Prostate gland (tissue), 2 donors: ENCODE measurements around the gene LONP2. TPM values are rescaled to one million over a fixed set of nuclear protein-coding genes. Genes with fewer than 3 reads are reported as not detected.

Experiments
- DNase-seq: peaks from one replicate; pipeline ENCODE4 v3.0.0-alpha.2; 2019; ENCODE audit warnings: low spot score
- H3K27ac ChIP-seq, 2 donors: fragments of 200-600 bp; sonication (generic); 2 replicates each; pipeline ENCODE4 v1.5.1; 2017 to 2019
- H3K27me3 ChIP-seq: fragments of 200-600 bp; sonication (generic); replicated peaks from 2 replicates; pipeline ENCODE4 v1.5.1; 2019; ENCODE audit not compliant: insufficient read depth
- H3K36me3 ChIP-seq, 2 donors: fragments of 200-600 bp; sonication (generic); 1 replicate in 1 of 2; 2 replicates in 1 of 2; pipeline versions ENCODE4 v1.5.1 to v1.8.1; 2017 to 2019
- H3K4me1 ChIP-seq: fragments of 200-600 bp; sonication (generic); replicated peaks from 2 replicates; pipeline ENCODE4 v1.5.1; 2019
- H3K4me3 ChIP-seq, 2 donors: fragments of 200-600 bp; sonication (generic); 2 replicates each; pipeline ENCODE4 v1.5.1; 2017 to 2019
- H3K9me3 ChIP-seq: fragments of 200-600 bp; sonication (generic); 2 replicates; pipeline ENCODE4 v1.5.1; 2017
- CTCF ChIP-seq, 4 experiments: fragments of 200-600 bp in 2 of 4; fragments of 450-650 bp in 2 of 4; sonication (generic) in 2 of 4; IDR thresholded peaks; 1 replicate in 3 of 4; 2 replicates in 1 of 4; pipeline ENCODE4 v1.5.1; 2016 to 2019; ENCODE audit warnings: antibody characterized with exemption in 4 of 4, mild to moderate bottlenecking in 2 of 4, moderate library complexity in 2 of 4
- POLR2A ChIP-seq: fragments of 450-650 bp; IDR thresholded peaks from one replicate; pipeline ENCODE4 v1.6.1; 2016; ENCODE audit warnings: antibody characterized with exemption, mild to moderate bottlenecking
- POLR2AphosphoS5 ChIP-seq: sonication (generic); formaldehyde crosslinking; IDR thresholded peaks from one replicate; pipeline ENCODE4 v1.6.1; 2017; ENCODE audit warnings: antibody characterized with exemption
- WGBS: methylation state at CpG from one replicate; pipeline ENCODE4 v1.1.5; 2018; 5-methylcytosine and 5-hydroxymethylcytosine counted together
- intact Hi-C: fragments of 100-400 bp; cut with DNase I; formaldehyde crosslinking; loops from one replicate; pipeline ENCODE4 v1.14.2; 2022
- total RNA-seq, 2 donors: library from RNA; depleted of rRNA; stranded (reverse); fragments of >200 nt; gene quantifications; one replicate each; pipeline ENCODE4 v1.1.0, GENCODE V29; 2016

Gene LONP2
- total RNA-seq, 2 donors from 2014 or later, result 74.6 to 81.0 TPM

DNA sequence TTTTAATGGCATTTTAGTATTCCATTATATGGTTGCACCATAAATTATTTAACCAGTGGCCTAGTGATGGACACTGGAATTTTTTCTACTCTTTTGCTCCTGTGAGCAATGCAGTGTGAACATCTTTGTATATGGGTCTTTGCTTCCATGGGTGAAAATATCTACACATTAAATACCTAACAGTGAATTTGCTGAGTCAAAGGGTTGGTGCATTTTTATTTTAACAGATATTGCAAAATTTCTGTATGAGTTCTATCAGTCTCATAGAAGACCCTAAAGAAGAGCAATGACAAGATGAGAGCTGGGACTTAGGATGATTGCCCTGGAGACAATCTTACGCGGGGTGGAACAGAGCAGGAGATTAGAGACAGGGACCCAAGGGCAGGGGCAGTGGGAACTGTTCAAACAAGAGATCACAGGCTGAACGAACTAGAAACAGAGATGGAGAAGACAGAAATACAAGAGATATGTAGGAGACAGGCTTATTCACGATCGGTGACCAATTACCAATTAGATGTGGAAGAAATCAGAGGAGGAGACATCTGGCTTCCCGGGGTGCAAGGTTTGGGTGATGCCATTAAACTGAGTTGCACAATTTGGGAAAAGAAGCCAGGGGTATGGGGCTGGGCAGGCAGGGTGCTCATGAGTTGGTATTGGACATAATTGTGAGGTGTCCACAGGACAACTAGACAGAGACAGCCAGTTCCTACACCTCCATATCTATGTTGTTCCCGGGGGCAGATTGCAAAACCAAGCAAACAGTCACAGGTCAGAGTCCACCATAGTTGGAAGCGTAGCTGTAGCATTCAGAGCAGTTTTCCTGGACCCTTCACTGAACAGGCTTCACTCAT lies 39.9 kb upstream of the LONP2 start:
- 93% methylated on average over 8 of the region's 8 CpGs for WGBS

GRCh38 chr16:48204825-48205151 lies 39.3 kb upstream of the LONP2 start:
- Histone ChIP-seq H3K36me3 (no peaks in the 10 kb centered on the region), H3K27ac (no peak overlapping the region), H3K4me3 (no peak overlapping the region), H3K27me3 (no peaks in the 10 kb centered on the region), H3K4me1 (no peaks in the 10 kb centered on the region), H3K9me3 (no peaks in the 10 kb centered on the region)
- intact Hi-C loops, result no loop called here
- WGBS, result 88% methylated on average over 6 of the region's 6 CpGs
- no peak for DNase-seq
- TF ChIP-seq POLR2A (no peak), POLR2AphosphoS5 (no peak), CTCF (IDR thresholded peaks at IDR 0.05) (no peak)

More for the DNA sequence above, 39.9 kb upstream of the LONP2 start:
- H3K4me1 ChIP-seq, result no peaks in the 10 kb centered on the region
- H3K27ac ChIP-seq, result no peak overlapping the region
- intact Hi-C loops, result no loop called here
- H3K27me3 ChIP-seq, result no peaks in the 10 kb centered on the region
- H3K36me3 ChIP-seq, result no peaks in the 10 kb centered on the region
- no peaks in the 10 kb centered on the region for H3K9me3 ChIP-seq
- no peak for DNase-seq
- TF ChIP-seq POLR2A (no peak), CTCF (IDR thresholded peaks at IDR 0.05) (no peak), POLR2AphosphoS5 (no peak)
- H3K4me3 ChIP-seq, result no peak overlapping the region

- H3K27ac ChIP-seq, result no peak overlapping the region
- H3K4me3 ChIP-seq, result no peak overlapping the region
- TF ChIP-seq POLR2AphosphoS5 (no peak), CTCF (IDR thresholded peaks at IDR 0.05) (no peak), POLR2A (no peak)
- no peaks in the 10 kb centered on the region for H3K9me3 ChIP-seq
- H3K27me3 ChIP-seq, result no peaks in the 10 kb centered on the region
- H3K36me3 ChIP-seq, result no peaks in the 10 kb centered on the region
- intact Hi-C loops, result no loop called here
- 52% methylated on average over 8 of the region's 8 CpGs for WGBS
- no peaks in the 10 kb centered on the region for H3K4me1 ChIP-seq
- no peak for DNase-seq
Measured at GRCh38 chr16:48206594-48207242, 37.4 kb upstream of the LONP2 start.

DNA sequence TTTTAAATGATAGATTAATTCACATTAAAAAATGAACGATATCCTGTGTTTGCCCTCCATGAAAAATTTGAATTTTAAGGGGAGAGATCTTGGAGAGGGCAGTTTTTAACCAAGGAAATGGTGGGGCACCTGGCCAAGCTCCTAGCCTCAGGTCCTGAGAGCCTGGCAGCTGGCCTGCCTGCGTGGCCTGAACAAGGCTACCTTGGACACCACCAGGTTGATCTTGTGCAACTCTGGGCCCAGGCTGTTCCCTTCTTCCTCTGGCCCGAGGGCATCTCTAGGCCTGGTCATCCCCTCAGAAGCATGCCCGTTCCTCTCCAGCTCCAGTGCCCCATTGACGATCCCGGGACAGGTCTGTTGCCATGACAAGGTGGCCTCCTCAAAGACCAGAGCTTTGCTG lies 33.4 kb upstream of the LONP2 start:
- H3K27me3 ChIP-seq, result no peaks in the 10 kb centered on the region
- 78% methylated on average over 6 of the region's 6 CpGs for WGBS
- no peak overlapping the region for H3K4me3 ChIP-seq
- no peak overlapping the region for H3K27ac ChIP-seq
- no peaks in the 10 kb centered on the region for H3K9me3 ChIP-seq
- DNase-seq, result peak; percentile 8
- H3K4me1 ChIP-seq, result no peaks in the 10 kb centered on the region
- TF ChIP-seq POLR2A (no peak), POLR2AphosphoS5 (no peak), CTCF (IDR thresholded peaks at IDR 0.05) (no peak)
- intact Hi-C loops, result no loop called here
- no peaks in the 10 kb centered on the region for H3K36me3 ChIP-seq

- WGBS, result 83% methylated on average over 3 of the region's 3 CpGs
- TF ChIP-seq POLR2A (no peak), POLR2AphosphoS5 (no peak), CTCF (IDR thresholded peaks at IDR 0.05) (no peak)
- intact Hi-C loops, result no loop called here
- H3K27ac ChIP-seq, result no peak overlapping the region
- H3K4me3 ChIP-seq, result no peak overlapping the region
- no peaks in the 10 kb centered on the region for H3K4me1 ChIP-seq
- no peak for DNase-seq
- no peaks in the 10 kb centered on the region for H3K27me3 ChIP-seq
- no peaks in the 10 kb centered on the region for H3K36me3 ChIP-seq
- H3K9me3 ChIP-seq, result no peaks in the 10 kb centered on the region
Measured at GRCh38 chr16:48212033-48212432, 32.1 kb upstream of the LONP2 start.
